ENCODE data around the gene CTCF.

DNA sequence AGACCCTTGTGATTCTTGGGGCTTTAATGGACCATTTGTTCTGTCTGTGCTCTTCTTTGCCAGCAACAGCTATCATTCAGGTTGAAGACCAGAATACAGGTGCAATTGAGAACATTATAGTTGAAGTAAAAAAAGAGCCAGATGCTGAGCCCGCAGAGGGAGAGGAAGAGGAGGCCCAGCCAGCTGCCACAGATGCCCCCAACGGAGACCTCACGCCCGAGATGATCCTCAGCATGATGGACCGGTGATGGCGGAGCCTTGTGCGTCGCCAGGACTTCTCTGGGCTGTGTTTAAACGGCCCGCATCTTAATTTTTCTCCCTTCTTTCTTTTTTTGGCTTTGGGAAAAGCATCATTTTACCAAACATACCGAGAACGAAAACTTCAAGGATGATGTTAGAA, 75.3 kb downstream of the CTCF start:
- TF ChIP-seq, protein P1, sequence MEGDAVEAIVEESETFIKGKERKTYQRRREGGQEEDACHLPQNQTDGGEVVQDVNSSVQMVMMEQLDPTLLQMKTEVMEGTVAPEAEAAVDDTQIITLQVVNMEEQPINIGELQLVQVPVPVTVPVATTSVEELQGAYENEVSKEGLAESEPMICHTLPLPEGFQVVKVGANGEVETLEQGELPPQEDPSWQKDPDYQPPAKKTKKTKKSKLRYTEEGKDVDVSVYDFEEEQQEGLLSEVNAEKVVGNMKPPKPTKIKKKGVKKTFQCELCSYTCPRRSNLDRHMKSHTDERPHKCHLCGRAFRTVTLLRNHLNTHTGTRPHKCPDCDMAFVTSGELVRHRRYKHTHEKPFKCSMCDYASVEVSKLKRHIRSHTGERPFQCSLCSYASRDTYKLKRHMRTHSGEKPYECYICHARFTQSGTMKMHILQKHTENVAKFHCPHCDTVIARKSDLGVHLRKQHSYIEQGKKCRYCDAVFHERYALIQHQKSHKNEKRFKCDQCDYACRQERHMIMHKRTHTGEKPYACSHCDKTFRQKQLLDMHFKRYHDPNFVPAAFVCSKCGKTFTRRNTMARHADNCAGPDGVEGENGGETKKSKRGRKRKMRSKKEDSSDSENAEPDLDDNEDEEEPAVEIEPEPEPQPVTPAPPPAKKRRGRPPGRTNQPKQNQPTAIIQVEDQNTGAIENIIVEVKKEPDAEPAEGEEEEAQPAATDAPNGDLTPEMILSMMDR (IDR thresholded peaks at IDR 0.05) = no peak
- TF ChIP-seq POLR2A (IDR thresholded peaks at IDR 0.05) (no peak), POLR2AphosphoS5 (IDR thresholded peaks at IDR 0.05) (no peak), EP300 (IDR thresholded peaks at IDR 0.05) (no peak)

Data from suprapubic skin (tissue), 4 donors.